ENCODE results near the gene CFAP97.

Gene CFAP97

DNA sequence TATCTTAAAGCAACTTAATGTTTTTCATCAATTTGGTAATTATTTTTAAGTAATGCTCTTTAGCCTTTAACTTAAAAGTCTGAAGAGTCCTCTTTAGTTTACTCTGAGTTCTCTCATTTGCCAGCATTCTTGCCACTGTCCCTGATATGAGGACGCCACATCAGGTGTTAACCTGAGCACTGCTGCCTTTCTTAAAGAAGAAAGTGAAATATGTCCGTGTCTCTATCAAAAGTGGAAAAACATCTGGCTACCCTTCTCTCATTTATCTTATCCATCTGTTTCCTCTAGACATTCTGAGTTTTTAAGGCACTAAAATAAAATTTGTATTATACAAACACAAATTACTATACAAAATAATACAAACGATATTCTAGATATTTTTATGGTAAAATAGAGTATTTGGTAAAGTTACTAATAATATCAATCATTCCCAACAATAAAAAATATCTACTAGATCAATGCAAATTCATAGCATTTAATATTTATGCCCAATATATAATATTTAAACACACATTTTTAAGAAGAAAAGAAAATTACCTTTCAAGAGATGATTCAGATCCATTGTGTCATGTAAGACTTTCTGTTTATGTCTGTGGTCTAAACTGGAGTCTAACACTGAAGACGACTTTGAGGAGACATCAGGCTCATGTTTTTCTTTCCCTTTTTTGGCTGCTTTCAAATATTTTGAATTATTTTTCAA, 14.0 kb downstream of the CFAP97 start:
- H3K27ac Mint-ChIP-seq, result no peak overlapping the region
- no peaks in the 10 kb centered on the region for H3K27me3 Mint-ChIP-seq (ENCODE audit: low read depth, poor library complexity)
- peaks cover 36% of the 10 kb centered on the region for H3K36me3 Mint-ChIP-seq (ENCODE audit: low read depth)
- H3K4me3 Mint-ChIP-seq, result no peak overlapping the region
- no peaks in the 10 kb centered on the region for H3K9me3 Mint-ChIP-seq
- TF ChIP-seq, protein P1, sequence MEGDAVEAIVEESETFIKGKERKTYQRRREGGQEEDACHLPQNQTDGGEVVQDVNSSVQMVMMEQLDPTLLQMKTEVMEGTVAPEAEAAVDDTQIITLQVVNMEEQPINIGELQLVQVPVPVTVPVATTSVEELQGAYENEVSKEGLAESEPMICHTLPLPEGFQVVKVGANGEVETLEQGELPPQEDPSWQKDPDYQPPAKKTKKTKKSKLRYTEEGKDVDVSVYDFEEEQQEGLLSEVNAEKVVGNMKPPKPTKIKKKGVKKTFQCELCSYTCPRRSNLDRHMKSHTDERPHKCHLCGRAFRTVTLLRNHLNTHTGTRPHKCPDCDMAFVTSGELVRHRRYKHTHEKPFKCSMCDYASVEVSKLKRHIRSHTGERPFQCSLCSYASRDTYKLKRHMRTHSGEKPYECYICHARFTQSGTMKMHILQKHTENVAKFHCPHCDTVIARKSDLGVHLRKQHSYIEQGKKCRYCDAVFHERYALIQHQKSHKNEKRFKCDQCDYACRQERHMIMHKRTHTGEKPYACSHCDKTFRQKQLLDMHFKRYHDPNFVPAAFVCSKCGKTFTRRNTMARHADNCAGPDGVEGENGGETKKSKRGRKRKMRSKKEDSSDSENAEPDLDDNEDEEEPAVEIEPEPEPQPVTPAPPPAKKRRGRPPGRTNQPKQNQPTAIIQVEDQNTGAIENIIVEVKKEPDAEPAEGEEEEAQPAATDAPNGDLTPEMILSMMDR (IDR thresholded peaks at IDR 0.05), result no peak
- H3K4me1 Mint-ChIP-seq, result peaks cover 9% of the 10 kb centered on the region
- no peak for DNase-seq

- H3K9me3 Mint-ChIP-seq, result no peaks in the 10 kb centered on the region
- peaks cover 26% of the 10 kb centered on the region for H3K36me3 Mint-ChIP-seq (ENCODE audit: low read depth)
- peaks cover 9% of the 10 kb centered on the region for H3K4me1 Mint-ChIP-seq
- H3K4me3 Mint-ChIP-seq, result no peak overlapping the region
- H3K27me3 Mint-ChIP-seq (ENCODE audit: low read depth, poor library complexity), result no peaks in the 10 kb centered on the region
- H3K27ac Mint-ChIP-seq, result no peak overlapping the region
- TF ChIP-seq, protein P1 (IDR thresholded peaks at IDR 0.05), result no peak
- DNase-seq, result no peak
These were observed 17.0 kb downstream of the CFAP97 start for GRCh38 chr4:185186769-185187168.

- TF ChIP-seq, protein P1 (IDR thresholded peaks at IDR 0.05), result peak; percentile 80
- Mint-ChIP-seq H3K4me3 (no peak overlapping the region), H3K9me3 (no peaks in the 10 kb centered on the region)
These were observed 20.0 kb downstream of the CFAP97 start for GRCh38 chr4:185183622-185184281.

GRCh38 chr4:185182239-185182638, 21.6 kb downstream of the CFAP97 start:
- no peak for DNase-seq
- Mint-ChIP-seq H3K4me3 (no peak overlapping the region), H3K27ac (no peak overlapping the region), H3K9me3 (no peaks in the 10 kb centered on the region), H3K36me3 (ENCODE audit: low read depth) (peaks cover 6% of the 10 kb centered on the region), H3K4me1 (peaks cover 14% of the 10 kb centered on the region), H3K27me3 (ENCODE audit: low read depth, poor library complexity) (no peaks in the 10 kb centered on the region)
- TF ChIP-seq, protein P1 (IDR thresholded peaks at IDR 0.05), result no peak

More at GRCh38 chr4:185183622-185184281, 20.0 kb downstream of the CFAP97 start:
- Mint-ChIP-seq H3K27me3 (ENCODE audit: low read depth, poor library complexity) (no peaks in the 10 kb centered on the region), H3K36me3 (ENCODE audit: low read depth) (peaks cover 11% of the 10 kb centered on the region), H3K4me1 (peaks cover 16% of the 10 kb centered on the region), H3K27ac (no peak overlapping the region)
- DNase-seq, result peak; percentile 64

- H3K27ac Mint-ChIP-seq, result no peak overlapping the region
- no peak overlapping the region for H3K4me3 Mint-ChIP-seq
- TF ChIP-seq, protein P1 (IDR thresholded peaks at IDR 0.05), result no peak
- peaks cover 15% of the 10 kb centered on the region for H3K36me3 Mint-ChIP-seq (ENCODE audit: low read depth)
- H3K9me3 Mint-ChIP-seq, result no peaks in the 10 kb centered on the region
- DNase-seq, result no peak
- H3K4me1 Mint-ChIP-seq, result peaks cover 7% of the 10 kb centered on the region
- peaks cover 2% of the 10 kb centered on the region for H3K27me3 Mint-ChIP-seq (ENCODE audit: low read depth, poor library complexity)
These were observed 24.3 kb downstream of the CFAP97 start for GRCh38 chr4:185179488-185179887.

Measured in nephron progenitor cell (in vitro differentiated cells).